HG03045 (cell line): ENCODE measurements around the gene MARVELD1.
"Not testable (repeated sequence)": the region's sequence is repeated elsewhere in the genome, so short reads cannot be mapped to it uniquely, and the experiment has no call there.

Experiments used
- ATAC-seq: cut with Tn5 transposase; IDR thresholded peaks from one replicate; pipeline ENCODE4 v1.9.1; 2021; ENCODE audit warnings: mild to moderate bottlenecking, moderate library complexity; ENCODE audit not compliant: unreplicated experiment

MARVELD1 gene

GRCh38 chr10:97713339-97713825, at the start of gene MARVELD1:
MARVELD1 (plus strand) TSS chr10:97713730; CDS start chr10:97713877, 147 bp downstream.
- ATAC-seq, result no peak

DNA sequence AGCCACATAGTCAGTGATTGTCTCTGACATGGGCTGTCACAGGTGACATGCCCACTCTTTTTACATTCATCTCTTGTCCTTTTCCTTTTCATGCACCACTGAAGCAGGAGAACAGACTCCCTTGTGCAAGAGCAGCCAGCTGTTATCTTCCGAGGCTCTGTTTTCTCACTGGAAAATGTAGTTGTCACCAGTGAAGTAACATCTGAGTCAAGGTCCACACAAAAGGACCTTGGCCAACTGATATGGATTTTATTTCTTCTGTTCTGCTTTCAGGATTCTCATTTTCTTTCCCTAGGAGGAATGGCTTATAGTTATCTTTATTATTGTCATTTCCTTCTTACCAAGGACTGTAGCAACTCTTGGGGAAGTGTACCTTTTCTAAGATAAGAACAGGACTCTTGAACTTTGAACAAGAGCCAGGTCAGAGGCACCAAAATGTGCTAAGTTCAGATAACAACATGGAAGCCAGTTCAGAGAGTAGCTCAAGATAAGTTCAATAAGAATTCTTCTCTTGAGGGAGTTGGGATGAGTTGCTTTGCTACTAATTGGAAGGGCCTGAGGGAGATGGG, 49.2 kb upstream of the MARVELD1 start:
- ATAC-seq, result no peak

DNA sequence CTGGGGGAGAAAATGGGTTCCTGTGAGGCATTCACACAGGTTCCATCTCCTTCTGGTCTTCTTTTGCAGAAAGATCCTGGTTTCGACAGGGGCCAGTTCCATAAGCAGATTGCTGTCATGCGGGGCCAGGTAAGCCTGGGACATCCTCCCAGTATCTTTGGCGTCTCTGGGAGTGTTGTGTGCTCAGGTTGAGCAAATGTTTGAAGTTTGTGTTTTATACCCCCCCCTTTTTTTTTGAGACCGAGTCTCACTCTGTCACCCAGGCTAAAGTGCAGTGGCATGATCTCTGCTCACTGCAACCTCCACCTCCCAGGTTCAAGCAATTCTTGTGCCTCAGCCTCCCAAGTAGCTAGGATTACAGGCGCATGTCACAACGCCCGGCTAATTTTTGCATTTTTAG, 46.5 kb upstream of the MARVELD1 start:
- ATAC-seq, result no peak

DNA sequence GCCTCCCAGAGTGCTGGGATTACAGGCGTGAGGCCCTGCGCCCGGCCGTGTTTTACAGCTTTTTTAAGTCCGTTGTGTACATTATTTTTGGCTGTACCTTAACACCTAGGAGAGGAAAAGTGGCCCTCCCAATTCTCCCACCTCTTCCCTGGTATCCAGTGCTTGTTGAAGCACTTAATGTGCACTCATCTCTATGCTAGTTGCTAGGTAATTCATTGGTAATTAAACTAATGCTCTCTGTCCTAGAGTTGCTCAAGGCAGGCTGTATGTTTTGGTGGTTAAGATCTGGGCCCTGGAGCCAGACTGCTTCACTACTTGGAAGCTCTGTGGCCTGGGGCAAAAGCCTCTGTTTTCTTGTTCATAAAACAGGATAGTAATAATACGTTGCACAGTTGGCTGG, 46.1 kb upstream of the MARVELD1 start:
- ATAC-seq, result no peak

DNA sequence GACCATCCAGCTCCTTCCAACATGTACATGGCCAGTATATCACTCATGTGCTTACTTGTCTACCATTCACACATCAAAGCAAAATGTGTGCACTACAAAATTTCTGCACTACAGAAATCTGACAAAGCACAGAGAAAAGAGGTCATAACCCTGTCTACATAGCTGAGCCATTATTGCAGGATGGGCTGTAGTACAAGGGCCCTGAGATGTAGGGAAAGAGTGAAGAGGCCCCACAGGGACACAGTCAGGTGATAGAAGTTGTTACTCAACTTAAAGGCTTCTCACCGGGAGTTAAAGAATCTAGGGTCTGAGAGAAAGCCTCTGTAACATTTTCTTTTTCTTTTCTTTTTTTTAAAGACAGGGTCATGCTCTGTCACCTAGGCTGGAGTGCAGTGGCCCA, 44.0 kb upstream of the MARVELD1 start:
- no peak for ATAC-seq

DNA sequence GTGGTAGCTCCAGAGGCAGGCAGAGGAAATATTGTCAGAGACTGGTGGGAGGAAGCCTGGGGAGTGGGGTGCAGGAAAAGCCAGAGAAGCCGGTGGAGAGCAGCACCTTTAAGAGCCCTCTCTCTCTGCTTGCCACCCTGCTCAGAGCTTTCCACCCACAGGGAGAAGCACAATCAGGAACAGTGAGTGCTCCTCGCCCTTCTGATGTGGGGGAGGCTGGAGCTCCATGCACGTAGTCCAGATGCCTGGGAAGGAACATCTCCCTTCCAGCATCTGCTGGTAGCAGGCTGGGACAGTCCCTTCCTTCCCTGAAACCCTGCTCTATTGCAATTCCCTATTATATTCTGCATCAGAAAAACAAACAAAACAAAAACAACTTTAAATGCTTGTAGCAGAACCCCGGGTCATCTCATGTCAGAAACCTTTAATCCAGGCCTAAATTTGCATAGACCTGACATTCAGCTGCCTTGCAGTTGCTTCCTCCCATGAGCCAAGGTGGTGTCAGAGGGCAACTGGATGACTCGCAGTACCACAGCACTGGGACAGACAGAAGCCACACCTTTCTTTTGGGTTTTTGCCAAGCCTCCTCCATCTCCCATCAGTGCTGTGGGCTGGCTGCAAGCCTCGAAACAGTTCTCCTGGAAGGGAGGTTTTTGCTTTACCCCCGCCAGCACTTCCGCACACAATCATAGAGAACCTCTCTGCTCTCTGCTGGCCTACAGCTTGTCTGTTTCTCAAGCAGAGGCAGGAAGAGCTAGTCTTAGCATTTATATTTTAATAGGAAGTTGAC, 39.6 kb upstream of the MARVELD1 start:
- no peak for ATAC-seq

- no peak for ATAC-seq
Measured at GRCh38 chr10:97675222-97675621, 38.3 kb upstream of the MARVELD1 start.

- peak; percentile 65 for ATAC-seq
Measured at GRCh38 chr10:97676770-97677581, 36.6 kb upstream of the MARVELD1 start.

DNA sequence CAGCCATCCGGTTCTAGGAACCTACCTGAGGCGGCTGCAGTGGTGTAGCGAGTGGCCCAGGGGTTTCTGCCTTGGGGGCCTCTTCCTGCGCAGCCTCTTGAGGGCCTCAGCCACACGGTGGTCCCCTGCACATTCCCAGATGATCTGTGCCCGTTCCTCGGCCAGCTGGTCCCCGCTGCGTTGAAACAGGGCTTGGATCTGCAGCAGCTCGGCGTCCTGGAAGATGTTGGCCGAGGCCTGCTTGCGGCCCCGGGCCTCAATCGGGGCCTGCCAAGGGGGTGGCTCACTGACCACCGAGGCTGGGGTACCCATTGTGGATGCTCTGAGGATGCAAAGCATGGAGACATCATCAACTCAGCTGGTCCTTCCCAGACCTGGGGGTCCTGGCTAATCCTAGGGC, 33.9 kb upstream of the MARVELD1 start:
- ATAC-seq, result no peak

- ATAC-seq, result no peak
Measured at GRCh38 chr10:97682042-97682441, 31.5 kb upstream of the MARVELD1 start.

GRCh38 chr10:97683556-97684367, 29.8 kb upstream of the MARVELD1 start:
- no peak for ATAC-seq

DNA sequence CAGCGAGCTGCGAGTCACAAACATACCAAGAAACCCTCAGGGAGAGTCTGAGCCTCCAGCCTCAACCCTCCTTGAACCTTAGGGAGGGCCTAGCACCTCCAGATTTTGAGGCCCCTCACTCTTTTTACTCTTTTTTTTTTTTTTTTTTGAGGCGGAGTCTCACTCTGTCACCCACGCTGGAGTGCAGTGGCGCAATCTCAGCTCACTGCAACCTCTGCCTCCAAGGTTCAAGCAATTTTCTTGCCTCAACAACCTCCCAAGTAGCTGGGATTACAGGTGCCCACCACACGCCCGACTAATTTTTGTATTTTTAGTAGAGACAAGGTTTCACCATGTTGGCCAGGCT, 29.2 kb upstream of the MARVELD1 start:
- not testable (repeated sequence) for ATAC-seq

DNA sequence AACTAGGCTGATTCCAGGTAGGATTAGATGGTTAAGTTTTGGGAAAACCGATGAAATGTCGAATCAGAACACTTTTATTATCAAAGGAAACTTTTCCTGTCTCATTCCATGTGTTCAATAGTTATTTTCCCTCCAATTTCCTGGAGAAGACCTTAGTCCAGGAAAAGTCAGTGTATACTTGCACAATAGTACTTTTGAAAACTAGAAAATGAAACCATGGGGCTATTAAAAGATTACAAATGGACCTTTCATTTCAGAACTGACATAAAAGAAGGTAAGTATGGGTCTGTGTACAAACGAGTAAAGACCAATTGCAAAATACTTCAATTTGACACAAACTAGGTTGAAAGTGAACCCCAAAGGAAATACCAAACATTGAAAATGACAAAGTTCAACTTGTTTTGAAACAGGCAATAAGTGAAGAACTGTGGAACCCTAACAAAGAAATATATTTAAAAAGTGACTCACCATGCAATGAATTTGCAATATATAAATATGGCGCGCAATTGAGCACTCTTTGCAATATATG, 28.6 kb upstream of the MARVELD1 start:
- no peak for ATAC-seq

DNA sequence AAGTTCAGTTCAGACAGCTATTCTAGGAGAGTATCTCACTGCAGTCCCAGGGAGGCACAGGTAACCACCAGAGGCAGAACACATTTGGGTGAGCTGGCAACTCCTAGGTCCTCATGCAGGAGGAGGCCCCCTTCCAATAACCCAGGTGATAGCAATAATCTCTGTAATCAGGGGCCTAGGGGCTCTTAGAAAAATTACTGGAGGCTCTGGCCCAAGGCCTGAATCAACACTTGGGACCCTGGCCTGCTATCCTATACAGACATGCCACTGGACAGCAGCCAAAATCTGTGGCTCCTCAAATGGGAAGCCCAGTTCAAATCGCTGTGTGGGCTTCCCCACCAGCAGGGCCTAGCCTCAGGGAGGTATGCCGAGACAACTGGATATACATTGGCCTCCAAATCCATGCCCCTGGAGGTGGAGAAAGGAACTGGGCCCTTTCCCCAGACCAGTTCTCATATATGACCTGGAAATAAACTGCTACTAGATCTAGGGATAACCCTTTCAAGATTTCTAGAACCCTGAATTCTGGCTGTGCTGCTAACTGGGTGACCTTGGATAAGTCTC, 28.1 kb upstream of the MARVELD1 start:
- ATAC-seq, result no peak

DNA sequence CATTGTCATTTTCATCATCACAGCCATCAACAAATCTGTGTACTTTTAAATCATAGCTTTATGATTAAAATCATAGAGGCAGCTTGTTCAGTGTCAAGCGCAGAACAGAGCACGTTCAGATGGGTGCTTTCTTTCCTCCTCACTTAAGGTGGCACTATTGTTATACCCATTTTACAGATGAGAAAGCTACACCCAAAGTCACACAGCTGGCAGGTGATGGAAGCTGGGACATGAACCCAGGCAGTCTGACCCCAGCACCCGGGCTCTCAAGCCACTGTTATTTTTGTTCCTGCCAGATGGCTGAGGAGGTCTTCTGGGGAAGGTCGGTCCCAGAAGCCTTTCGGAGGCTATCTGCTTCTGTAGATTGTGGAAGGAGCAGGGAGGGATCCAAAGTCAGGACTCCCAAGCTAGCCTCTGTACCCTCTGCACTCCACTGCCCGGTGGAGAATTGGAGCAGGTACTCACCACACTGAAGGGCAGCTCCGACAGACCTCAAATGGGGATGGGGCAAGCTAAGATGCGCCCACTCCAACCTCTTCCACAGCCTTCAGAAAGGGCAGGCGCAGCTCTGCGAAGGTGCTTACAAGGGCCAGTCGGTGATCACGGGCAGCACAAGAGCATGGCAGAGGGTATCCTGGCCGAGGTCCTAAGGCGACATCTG, 27.1 kb upstream of the MARVELD1 start:
- ATAC-seq, result no peak

- ATAC-seq, result peak; percentile 90
Measured at GRCh38 chr10:97686962-97687784, 26.4 kb upstream of the MARVELD1 start, which contains the start of gene AVPI1. AVPI1 (minus strand) TSS chr10:97687241; CDS start chr10:97679905, 7,336 bp downstream.

GRCh38 chr10:97687785-97688781, 25.4 kb upstream of the MARVELD1 start:
- ATAC-seq, result no peak
